IPS-NIHi11 (cell line): ENCODE measurements around the gene ACYP1.

Experiments
- DNase-seq: peaks from one replicate; pipeline ENCODE4 v3.0.0; 2012; ENCODE audit warnings: mixed read lengths, low spot score

ACYP1 gene

GRCh38 chr14:75063491-75064204, at the start of gene ACYP1:
Gene ACYP1, minus strand, starts transcription at chr14:75064024. Its CDS starts 471 bp downstream, at chr14:75063553.
- peak; percentile 92 for DNase-seq

GRCh38 chr14:75109877-75110276, 46.1 kb upstream of the ACYP1 start:
- no peak for DNase-seq

DNA sequence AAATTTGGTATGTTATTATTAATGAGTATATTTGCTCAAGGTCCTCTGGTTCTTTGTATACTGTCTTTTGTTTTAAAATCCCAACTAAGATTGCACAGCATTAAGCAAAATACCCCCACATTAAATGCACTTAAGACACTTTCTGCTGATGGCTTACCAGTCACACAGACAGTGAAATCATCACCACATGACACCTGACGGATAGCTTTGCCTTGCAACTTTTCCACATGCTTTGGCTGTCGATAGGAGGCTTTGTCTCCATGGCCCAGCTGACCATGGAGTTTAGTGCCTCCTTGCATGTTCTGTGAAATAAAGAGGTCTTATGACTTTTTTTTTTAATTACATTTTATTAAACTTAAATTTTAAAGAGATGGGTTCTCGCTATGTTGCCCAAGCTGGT, 43.4 kb upstream of the ACYP1 start:
- DNase-seq = no peak

DNA sequence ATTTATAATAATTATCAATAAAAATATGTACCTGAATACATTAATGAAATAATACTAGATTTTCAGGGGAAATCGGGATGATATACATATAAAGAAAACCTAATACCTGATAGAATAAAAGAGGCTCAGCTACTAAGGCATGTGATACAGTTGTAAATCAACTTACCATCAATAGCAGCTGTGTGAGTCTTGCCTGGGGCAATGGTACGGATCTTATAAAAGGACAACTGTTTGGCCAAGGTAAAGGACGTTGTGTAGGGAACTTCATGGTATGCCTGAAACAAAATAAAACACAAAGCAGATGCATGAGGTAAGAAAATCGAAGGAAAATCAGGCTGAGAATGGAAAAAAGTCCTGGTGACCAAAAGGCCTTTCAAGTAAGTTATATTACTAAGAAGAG, 37.7 kb upstream of the ACYP1 start:
- DNase-seq = no peak

DNA sequence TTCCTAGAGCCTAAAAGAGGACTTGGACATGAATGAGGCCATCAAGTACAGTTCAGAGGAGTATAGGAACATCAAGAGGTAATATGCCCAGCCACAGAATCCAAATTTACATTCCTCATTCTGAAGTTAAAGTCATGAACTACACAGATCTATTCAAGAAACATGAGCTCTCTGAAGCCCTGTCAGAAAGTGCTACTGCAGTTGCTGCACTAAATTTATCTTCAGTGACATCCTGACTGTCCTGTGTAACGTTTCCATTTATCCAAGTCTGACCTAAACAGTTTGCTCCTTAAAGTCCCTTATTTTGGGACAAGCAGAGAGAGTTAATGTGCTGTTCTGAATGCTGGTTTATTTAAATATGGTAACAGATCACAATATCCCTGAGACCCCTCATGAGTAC, 34.9 kb upstream of the ACYP1 start:
- DNase-seq = no peak

DNA sequence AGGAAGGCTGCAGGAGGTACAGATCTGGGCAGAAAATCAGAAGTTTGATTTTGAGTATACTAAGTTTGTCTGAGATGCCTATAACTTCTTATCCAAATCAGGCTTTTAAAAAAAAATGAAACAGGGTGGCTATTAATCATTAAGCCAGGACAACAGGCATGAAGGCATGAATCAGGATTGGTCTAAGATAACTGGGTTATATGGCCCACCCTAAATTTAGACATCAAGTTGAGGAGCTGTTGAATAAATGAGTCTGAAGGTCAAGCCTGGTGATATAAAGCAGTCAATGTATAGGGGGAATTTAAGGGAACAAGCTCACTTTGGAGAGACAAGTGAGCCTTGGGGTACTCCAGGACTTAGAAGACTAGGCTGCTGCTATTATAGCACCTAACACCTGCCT, 34.4 kb upstream of the ACYP1 start:
- DNase-seq = no peak

GRCh38 chr14:75096959-75097358, 33.1 kb upstream of the ACYP1 start:
- DNase-seq = no peak

DNA sequence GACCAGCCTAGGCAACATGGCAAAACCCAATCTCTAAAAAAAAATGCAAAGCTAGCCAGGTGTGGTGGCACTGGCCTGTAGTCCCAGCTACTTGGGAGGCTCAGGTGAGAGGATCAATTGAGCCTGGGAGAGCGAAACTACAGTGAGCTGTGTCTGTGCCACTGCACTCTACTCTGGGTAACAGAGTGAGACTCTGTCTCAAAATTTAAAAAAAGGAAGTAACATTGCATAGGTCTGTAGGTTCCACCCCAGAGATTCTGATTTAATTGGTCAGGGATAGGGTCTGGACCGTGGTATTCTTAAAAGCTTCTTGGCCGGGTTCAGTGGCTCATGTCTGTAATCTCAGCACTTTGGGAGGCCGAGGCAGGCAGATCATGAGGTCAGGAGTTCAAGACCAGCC, 31.9 kb upstream of the ACYP1 start:
- no peak for DNase-seq

DNA sequence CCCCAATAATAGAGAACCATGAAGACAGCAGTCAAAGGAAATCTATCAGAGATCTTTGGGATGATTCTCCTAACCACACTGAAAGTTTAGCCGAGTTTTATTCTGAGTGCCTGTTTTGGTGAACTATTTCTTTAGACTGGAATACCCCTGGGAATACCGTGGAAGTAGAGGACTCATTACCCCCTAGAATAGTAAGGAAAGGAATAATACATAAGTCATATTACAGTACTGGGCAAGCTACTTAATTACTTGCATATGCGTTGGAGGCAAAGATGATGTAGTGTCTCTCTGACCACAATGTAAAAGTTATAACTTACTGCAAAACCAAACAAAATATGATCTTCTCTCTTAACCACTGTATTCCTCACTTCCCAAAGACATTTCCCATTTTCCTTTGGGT, 31.1 kb upstream of the ACYP1 start:
- no peak for DNase-seq

DNA sequence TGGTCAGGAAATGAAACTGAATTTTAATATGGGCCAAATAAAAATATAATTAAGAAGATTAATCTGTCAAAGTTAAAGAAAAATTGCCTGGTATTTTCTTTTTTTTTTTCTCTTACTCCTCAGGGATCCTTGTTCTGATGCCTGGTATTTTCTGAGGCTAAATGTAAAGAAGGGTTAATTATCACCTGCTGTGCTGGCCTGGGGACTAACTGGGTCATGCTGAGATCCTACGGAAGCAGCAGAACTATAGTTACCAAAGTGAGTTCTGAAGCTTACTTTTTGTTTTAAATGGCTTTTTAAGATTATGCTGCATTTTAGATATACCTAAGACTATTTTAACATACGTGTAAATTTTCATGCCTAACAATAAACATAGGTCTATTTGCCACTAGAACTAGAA, 28.9 kb upstream of the ACYP1 start:
- DNase-seq = no peak

DNA sequence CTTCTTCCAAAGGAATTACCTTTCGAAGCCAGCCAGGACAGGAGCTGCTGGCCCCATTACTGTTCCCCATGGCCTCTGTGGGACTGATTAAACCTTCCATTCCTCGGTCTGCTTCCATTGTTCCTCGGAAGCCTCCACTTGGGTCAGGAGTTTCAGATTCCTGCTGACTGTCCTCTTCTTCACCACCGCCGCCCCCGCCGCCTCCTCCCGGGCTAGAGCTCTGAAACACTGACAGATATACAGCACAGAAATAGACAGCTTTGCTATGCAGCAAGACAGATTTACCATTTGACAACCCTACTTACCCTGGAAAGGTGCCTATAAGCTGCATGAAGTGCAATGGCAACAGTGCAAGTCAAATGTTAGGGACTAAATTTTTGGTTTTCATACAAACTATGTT, 27.4 kb upstream of the ACYP1 start:
- DNase-seq = no peak

DNA sequence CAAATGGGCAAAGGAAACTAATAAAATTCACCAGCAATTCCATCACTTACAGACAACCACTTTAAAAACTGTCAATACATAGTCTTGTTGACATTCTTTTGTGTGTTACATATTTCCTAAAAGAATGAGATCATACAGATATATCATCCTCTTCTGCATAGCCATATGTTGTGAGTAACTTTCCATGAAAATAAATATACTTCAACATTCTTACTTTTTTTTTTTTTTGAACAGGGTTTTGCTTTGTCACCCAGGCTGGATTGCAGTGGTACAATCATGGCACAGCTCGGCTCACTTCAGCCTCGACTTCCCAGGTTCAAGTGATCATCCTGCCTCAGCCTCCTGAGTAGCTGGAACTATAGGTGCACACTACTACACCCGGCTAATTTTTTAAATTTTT, 26.5 kb upstream of the ACYP1 start:
- DNase-seq = no peak

- DNase-seq = peak; percentile 68
These were observed 24.9 kb upstream of the ACYP1 start for GRCh38 chr14:75088566-75089373.

- no peak for DNase-seq
These were observed 24.3 kb upstream of the ACYP1 start for GRCh38 chr14:75088153-75088552.

- DNase-seq = no peak
These were observed 20.7 kb upstream of the ACYP1 start for GRCh38 chr14:75084513-75084912.

GRCh38 chr14:75083271-75083670, 19.4 kb upstream of the ACYP1 start:
- no peak for DNase-seq

DNA sequence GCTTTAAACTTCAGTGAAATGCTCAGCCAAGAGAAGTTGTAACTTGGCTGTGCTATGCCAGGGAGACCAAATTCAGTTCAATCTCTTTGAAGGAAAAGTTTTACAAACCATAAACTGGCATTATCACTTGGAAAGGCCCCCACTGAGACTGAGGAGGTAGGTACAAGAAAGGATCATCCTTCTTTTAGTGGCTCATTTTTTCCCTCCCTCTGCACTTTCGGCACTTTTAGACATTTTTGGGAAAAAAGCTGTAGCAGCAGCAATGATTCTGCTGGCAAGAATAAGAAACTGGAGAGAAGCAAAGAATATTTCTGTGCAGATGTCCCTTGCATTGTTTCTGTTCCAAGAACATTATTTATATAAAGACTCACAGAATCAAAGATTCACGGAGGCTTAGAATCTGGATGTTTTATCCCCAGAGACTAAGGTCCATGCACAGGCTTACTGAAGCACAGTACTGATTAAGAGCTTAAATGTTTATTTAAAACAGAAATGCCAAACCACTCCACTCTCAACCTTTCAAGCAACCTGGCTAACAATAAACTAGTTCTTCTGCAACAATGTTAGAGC, 17.9 kb upstream of the ACYP1 start:
- no peak for DNase-seq

GRCh38 chr14:75079521-75079920, 15.7 kb upstream of the ACYP1 start:
- DNase-seq = no peak

GRCh38 chr14:75077794-75078193, 14.0 kb upstream of the ACYP1 start:
- no peak for DNase-seq

DNA sequence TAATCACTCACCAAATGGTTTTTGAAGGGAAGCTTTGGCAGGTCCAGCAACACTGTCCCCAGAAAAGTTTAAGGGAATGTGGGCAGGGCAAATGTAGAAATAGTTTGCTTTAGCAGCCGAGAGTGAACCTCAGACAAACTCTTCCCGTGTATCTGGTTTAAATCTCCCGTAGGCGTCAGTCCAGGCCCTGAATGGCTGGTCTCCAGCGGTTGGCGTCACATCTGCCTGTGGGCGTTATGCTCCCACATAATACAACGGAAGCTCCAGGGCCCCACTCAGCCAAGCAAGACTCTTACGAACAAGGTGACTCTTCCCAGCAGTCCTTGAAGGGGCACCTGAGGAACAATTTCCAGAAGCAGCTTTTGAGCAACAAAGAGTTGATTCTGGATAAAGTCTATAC, 6.6 kb upstream of the ACYP1 start:
- no peak for DNase-seq

GRCh38 chr14:75069811-75070145, 6.0 kb upstream of the ACYP1 start:
- peak; percentile 61 for DNase-seq

- DNase-seq = peak; percentile 95
These were observed 5.4 kb upstream of the ACYP1 start, which contains the start of gene ZC2HC1C for GRCh38 chr14:75069121-75069810. Gene ZC2HC1C, plus strand, starts transcription at chr14:75069641. Its CDS starts 933 bp downstream, at chr14:75070574.
